Fibroblast of skin of left quadriceps (primary cell): ENCODE data around the gene EFCAB11.

ENCODE experiments used
- DNase-seq, 2 experiments: peaks; one replicate each; pipeline ENCODE4 v3.0.0-alpha.2; 2013; ENCODE audit warnings: low read depth in 2 of 2

Gene EFCAB11

GRCh38 chr14:89957376-89957775, 2.8 kb upstream of the EFCAB11 start:
- DNase-seq, result no peak

GRCh38 chr14:89956661-89957009, 2.1 kb upstream of the EFCAB11 start:
- DNase-seq, result no peak

- peak; percentile 85 to 88 for DNase-seq
Observed at GRCh38 chr14:89955745-89956660, 1.5 kb upstream of the EFCAB11 start, which contains the start of gene TDP1. Gene TDP1, plus strand, starts transcription at chr14:89955927. Its CDS starts 7,188 bp downstream, at chr14:89963115.

DNA sequence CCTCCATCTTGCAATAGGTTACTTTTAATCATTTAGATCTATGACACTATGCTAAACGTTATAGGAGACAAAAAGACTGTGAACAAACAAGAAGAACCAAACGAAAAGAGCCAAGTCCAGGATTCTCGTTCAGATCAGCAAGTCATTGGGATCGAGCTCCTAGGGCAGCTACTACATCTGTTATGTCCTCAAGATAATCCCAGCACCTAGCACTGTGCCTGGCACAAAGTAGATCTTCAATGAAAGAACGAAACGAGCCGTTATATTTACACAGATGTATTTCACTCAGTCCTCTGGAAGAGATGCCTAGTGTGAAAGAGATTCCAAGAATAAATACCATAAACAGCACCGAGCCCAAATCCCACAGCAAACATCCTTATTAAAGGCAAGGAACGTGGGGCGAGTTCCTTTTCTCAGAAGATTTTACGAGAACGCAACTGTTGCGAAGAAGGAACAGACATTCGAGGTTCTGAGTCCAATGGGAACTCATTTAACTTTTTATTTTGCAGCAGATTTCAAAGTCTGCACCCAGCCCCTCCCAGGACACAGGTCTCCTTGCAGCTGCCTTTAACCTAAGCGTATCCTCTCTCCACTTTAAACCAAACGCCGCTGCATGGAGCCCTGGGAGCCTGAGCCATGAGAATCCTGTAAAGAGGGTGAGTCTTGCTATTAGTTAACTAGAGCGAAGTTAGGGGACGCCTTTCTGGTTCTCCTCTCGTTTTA, 653 bp upstream of the EFCAB11 start:
- peak in 1 of 2 experiments; percentile 0 for DNase-seq

DNA sequence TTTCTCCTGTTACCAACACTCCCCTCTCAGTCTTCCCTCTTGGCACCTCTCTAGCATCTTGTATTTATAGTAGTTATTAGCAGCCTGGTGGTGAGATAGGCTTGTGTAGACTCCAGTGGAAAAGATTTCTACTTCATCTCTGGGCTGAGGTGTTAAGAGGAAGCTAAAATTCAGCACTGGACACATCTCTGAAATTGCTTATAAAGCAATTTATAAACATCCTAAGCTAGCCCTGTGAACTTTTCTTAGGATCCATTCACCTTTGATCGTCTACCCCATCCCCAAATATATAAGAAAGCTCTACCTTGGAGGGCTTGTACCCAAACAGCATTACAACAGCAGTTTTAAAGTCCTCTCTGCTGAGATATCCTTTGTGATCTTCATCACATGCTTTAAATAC, 928 bp downstream of the EFCAB11 start:
- no peak for DNase-seq

- no peak for DNase-seq
Observed at GRCh38 chr14:89952576-89952975, 2.0 kb downstream of the EFCAB11 start.

GRCh38 chr14:89947344-89947743, 7.2 kb downstream of the EFCAB11 start:
- no peak for DNase-seq

DNA sequence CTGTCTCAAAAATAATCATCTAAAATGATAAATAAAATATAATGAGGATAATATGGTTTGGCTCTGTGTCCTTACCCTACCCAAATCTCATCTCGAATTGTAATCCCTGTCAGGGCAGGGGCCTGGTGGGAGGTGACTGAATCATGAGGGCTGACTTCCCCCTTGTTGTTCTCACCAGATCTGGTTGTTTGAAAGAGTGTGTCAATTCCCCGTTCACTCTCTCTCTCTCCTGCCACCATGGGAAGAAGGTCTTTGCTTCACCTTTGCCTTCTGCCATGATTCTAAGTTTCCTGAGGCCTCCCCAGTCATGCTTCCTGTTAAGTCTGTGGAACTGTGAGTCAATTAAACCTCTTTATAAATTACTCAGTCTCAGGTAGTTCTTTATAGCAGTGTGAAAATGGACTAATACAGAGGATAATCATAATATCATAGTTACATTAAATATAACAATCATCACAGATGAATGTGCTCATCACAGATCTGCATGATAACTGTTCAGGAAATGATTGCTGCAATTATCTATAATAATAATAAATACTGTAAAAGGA, 12.6 kb downstream of the EFCAB11 start:
- DNase-seq, result no peak

DNA sequence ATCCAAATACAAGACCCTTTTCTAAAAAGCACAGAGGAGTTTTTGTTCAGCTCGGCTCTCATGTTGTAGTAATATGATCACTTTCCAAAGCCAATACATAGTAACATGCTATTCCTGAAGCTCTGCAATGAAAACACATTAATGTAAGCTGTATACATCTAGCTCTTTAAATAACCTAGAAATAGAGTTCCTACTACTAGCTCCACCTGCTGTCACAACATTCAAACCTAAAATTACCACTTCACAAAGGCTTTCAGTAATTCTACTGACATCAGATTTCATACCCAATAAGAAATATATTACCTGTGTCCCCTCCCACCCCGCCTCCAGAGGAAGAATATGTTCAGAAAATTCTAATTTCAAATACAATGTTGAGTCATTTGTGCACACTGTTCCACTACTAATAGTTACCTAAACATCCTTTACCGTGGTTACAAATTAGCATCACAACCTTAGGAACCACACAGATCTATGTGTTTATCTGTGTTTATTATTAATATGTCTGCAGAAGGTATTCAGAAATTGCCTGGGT, 17.8 kb downstream of the EFCAB11 start:
- no peak for DNase-seq

GRCh38 chr14:89933002-89933401, 21.5 kb downstream of the EFCAB11 start:
- DNase-seq, result no peak

GRCh38 chr14:89927186-89927865, 27.2 kb downstream of the EFCAB11 start:
- DNase-seq, result no peak

- no peak for DNase-seq
Observed at GRCh38 chr14:89926694-89927093, 27.8 kb downstream of the EFCAB11 start.

GRCh38 chr14:89924268-89924667, 30.3 kb downstream of the EFCAB11 start:
- no peak for DNase-seq

DNA sequence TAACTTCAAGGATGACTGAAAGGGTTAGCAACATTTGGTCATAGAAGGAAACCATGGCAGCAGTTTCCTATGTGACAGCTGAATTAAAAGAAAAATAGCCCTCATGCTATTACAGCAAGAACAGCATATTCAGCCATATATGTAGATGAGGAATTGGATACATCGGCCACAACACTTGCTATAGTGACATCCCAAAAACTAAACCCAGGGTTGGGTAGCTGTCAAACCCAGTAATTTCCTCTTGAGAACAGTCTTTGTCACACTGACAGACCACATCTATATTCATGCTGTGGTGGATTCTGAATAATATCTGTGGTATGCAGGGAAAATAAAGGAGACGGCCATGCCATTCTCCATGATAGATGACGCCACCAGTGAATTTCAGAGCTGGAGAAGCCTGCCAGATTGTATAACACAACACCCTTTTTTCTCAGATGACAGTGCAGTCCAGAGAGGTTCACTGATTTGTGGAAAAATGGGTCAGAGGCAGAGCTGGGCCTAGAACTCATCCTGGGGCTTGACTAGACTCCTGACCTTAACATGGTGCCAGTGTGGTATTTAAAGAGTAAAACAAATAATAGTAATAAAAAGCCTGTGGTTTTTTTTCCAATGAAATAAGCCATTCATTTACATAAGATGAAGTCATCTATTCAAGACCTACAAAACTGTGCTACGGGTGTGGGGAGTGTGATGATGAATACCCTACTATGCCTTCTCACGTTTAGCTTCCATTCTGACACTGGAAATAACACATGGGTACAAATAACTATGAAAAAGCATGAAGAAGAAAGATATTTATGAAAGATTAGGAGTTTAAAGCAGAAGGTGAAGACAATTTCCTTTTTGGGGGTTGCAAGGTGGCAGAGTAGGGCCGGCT, 32.3 kb downstream of the EFCAB11 start:
- peak in 1 of 2 experiments; percentile 72 for DNase-seq

DNA sequence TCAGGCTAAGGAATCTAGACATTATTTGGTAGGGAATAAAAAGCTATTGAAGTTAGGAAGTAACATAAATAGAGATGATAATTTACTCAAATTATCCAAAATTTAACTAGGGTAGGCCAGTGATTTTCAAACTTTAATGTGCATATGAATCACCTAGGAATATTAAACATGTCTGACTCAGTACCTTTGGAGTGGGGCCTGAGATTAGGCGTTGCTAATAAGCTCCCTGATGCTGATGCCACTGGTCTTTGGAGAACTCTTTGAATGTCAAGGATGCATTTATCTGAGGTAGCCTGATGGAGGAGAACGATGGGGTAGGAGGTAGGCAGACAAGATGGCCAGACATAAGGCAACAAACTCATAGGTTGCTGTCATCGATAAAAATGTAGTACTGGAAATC, 33.2 kb downstream of the EFCAB11 start:
- DNase-seq, result no peak

- no peak for DNase-seq
Observed at GRCh38 chr14:89920056-89920455, 34.5 kb downstream of the EFCAB11 start.

DNA sequence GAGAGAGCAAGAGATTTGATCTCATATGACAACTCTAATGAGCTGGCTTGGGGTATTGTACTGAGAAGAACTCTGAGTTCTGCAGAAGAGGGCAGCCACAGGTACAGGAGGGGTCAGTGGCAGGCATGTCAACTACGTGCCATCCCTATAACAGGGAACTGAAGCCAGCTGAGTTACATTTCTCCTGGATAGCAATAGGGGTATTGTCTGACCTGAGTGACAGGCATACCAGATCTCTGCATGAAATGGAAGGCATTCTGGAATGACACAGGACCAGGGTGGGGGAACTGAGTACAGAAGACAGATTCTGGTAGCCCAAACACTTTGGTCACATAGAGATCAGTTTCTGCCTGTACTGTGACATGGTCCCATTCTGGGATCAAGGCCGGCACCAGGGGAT, 35.8 kb downstream of the EFCAB11 start:
- DNase-seq, result no peak

GRCh38 chr14:89915114-89915878, 39.2 kb downstream of the EFCAB11 start:
- no peak for DNase-seq

DNA sequence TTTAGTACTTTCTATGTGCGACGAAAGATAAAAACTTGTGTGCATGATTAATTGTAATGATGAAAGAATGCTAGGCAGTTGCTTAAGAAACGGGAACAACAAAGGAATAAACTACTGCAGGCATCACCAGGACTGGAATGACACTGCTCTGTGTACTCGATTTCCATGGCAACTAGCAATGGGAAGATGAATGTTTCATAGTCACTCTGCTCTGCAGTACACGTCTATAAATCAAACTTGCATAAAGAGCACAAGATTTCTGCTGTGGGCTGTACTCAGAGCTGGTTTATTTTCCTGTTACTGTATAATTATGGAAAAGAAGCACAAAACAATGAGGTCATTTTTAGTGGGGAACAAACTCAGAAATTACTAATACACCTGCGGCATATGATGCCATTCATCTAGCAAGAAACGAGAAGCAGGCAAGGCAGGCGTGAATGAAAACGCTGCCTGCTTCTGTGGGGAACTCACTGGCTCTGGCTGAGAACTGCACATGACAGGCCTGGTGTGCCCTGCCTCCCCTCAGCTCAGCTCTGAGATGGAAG, 41.8 kb downstream of the EFCAB11 start:
- peak; percentile 96 for DNase-seq

DNA sequence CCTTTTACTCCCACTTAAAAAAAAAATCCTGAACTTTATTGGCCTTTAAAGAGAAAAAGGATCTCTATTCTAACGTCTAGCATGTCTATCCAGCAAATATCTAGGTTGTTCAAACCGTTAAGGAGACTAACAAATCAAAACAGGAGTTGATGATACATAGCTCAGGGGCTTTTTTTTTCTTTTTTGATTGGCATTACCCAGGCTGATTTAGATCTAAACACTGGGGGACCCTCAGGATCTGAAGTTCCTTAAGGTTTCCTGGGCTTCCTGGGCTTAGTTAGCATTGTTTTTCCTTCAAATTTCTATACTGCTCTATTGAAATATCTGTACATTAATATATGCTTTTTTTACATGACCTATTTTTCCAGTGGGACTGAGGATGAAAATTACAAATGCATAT, 42.3 kb downstream of the EFCAB11 start:
- no peak for DNase-seq
